ENCODE results near the gene PAGR1.
"Not testable (repeated sequence)": the region's sequence is repeated elsewhere in the genome, so short reads cannot be mapped to it uniquely, and the experiment has no call there.

Gene PAGR1

GRCh38 chr16:29793153-29793552 is 22.8 kb upstream of the PAGR1 start:
- DNase-seq: not testable (repeated sequence)

DNA sequence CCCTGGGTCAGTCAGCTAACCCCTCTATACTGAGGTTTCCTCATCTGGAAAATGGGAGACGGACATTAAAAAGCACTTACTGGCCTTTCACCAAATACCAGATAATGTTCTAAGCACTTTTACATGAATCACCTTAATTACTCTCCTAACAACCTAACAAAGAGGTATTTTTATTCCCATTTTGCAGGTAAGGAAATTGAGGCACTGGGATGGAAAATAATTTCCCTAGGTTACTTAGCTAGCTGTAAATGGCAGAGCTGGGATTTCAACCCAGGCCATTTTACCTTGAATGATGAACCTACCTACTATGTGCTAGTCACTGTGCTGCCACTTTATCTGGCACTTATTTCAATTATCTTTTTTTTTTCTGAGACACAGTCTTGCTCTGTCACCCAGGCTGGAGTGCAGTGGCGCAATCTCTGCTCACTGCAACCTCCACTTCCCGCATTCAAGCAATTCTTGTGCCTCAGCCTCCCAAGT is 21.7 kb upstream of the PAGR1 start:
- DNase-seq: no peak

GRCh38 chr16:29802416-29802935 is 13.5 kb upstream of the PAGR1 start:
- DNase-seq: no peak

DNA sequence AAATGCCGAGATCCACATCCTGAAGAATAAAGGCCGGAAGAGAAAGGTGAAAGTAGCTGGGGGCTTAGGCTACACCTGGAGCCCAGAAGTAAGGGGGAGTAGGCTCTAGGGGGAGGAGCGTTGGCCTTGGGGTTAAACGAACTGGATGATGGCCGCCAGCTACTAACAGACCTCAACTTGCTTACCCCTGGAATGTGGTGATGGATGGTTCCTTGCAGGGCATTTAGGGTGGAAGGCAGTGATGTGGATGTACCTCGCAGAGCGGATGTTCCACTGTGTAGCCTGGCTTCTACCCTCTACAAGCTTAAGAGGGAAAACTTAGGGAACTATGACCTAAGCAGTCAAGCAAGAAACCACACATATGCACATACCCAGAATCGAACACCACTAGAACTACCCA is 11.9 kb upstream of the PAGR1 start:
- DNase-seq: no peak

GRCh38 chr16:29804455-29805231 is 11.3 kb upstream of the PAGR1 start:
- DNase-seq: no peak

DNA sequence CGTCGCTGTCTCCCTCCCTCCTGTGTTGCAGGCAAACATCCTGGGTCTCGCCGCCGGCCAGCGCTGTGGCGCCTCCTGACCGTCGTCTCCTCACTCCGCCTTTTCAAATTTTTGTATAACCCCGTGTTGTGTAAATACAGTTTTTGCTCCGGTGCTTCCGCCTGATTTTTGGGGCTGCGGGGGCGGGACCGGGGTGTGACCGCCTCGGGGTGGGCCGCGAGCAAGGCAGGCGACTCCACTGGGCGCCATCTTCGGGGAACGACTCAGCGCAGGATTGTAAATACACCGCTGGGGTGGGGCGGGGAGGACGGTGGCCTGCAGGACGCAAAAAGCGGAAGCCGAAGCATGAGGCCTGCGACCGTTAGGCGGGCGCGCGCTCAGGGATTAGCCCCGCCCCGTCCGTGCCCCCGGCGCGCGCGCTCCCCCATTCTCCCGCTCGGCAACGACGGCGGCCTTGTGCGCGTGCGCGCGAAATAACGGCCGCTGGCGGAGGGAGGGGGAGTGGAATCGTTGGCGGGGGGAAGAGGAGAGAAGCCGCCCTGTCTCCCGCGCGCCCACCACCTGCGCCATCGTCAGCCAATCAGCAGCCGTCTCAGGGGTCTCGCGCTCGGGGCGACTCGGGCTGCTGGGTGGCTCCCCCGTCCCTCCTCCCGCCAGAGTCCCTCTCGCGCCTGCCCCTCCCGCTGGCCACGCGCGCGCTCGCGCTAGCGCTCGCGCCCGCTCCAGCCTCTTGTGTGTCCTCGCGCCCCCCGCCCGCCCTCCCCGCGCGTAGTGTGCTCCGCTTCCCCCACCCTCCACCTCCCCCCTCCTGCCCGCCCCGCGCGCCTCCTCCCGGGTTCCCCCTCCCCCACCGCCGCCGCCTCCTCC is 10.5 kb upstream of the PAGR1 start:
- DNase-seq: peak; percentile 97

DNA sequence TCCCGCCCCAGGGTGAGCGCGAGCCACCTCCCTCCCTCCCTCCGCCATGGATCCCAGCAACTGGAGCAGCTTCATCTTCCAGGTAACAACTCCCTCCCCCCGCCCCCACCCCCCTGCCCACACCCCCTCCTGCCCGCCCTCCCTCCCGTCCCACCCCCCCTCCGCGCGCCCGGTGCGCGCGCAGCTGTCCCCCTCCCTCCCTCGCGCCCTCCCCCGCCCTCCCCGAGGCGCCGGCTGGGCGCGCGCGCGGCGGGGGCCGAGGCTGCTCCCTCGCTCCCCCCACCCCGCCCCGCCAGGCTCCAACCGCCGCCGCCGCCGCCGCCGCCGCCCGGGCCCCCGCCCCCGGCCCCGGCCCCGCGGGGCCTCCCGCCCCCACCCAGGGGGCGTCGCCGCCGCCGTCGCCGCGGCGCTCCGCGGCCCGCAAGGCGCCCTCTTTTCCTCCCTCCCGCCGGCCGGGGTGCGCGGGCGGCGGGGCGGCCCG is 9.8 kb upstream of the PAGR1 start, which contains the start of gene MAZ:
Gene MAZ (plus strand): TSS at position 431 of the 481 bp plus-strand sequence. CDS start 173 bp downstream, outside the sequence.
- peak; percentile 61 for DNase-seq

DNA sequence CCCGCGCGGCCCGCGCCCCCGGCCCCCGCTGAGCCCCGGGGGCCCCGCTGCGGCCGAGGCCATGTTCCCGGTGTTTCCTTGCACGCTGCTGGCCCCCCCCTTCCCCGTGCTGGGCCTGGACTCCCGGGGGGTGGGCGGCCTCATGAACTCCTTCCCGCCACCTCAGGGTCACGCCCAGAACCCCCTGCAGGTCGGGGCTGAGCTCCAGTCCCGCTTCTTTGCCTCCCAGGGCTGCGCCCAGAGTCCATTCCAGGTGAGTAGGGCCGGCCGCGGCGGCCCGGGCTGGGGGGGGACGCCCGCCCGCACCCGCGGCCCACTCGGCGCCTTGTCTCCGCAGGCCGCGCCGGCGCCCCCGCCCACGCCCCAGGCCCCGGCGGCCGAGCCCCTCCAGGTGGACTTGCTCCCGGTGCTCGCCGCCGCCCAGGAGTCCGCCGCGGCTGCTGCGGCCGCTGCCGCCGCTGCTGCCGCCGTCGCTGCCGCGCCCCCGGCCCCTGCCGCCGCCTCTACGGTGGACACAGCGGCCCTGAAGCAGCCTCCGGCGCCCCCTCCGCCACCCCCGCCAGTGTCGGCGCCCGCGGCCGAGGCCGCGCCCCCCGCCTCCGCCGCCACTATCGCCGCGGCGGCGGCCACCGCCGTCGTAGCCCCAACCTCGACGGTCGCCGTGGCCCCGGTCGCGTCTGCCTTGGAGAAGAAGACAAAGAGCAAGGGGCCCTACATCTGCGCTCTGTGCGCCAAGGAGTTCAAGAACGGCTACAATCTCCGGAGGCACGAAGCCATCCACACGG is 9.1 kb upstream of the PAGR1 start:
- DNase-seq: no peak

DNA sequence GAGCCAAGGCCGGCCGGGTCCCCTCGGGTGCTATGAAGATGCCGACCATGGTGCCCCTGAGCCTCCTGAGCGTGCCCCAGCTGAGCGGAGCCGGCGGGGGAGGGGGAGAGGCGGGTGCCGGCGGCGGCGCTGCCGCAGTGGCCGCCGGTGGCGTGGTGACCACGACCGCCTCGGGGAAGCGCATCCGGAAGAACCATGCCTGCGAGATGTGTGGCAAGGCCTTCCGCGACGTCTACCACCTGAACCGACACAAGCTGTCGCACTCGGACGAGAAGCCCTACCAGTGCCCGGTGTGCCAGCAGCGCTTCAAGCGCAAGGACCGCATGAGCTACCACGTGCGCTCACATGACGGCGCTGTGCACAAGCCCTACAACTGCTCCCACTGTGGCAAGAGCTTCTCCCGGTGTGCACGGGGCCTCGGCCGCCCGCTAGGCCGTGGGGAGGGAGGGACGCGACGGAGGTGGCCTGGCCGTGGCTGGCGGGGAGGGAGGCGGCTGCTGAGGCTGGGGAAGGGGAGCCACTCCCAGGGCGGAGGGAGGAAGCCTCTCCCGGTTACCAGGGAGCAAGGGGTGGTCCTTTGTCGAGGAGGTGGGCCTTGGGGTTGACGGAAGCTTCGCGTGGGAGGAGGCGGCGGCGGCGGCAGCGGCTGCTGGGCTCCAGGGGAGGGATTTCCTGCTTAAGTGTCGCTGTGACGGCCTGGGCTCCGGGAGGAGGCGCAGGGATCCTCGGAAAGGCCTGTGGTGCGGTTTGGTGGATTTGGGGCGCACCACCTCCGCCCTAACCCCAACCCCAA is 8.3 kb upstream of the PAGR1 start:
- DNase-seq: peak; percentile 78

DNA sequence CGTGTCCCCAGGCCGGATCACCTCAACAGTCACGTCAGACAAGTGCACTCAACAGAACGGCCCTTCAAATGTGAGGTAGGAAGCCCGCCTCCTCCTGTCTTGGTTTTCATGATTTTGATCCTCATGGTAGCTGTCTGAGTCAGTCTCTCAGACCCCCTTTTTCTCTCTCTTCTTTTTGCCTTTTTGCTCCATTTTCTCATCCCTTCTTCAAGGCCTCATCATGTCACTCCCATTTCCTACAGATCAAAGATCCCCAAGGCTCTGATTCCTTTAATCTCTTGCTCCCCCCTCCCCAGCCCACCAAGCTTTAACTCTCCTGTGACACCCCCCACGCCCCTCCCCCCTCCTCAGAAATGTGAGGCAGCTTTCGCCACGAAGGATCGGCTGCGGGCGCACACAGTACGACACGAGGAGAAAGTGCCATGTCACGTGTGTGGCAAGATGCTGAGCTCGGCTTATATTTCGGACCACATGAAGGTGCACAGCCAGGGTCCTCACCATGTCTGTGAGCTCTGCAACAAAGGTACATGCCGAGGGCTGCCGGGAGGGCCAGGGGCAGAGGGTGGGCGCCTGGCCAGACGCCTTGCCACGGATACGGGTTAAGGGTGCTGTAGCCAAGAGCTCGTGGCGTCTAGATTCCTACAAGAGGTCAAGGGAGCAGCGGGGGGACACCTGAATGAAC is 7.6 kb upstream of the PAGR1 start:
- DNase-seq: no peak

- DNase-seq: no peak
Measured at GRCh38 chr16:29809031-29809747, 6.8 kb upstream of the PAGR1 start.

- DNase-seq: no peak
Measured at GRCh38 chr16:29809850-29810698, 5.9 kb upstream of the PAGR1 start.

DNA sequence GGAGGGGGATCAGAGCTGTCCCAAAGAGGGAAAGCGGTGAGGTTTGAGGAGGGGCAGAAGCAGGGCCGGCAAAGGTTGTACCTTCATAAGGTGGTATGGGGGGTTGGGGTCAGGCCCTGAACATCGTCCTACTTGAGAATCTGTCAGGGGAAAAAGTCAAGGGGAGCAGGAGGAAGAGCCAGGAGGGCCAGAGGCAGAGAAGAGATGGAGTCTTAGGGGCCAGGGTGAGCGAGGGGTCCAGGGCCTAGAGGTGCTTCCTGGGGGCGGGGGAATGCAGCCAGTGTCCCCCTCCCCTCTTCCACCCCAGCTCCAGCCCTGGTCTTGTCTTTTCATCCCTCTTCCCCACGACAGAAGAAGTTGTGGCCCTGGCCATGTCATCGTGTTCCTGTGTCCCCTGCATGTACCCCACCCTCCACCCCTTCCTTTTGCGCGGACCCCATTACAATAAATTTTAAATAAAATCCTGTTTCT is 5.2 kb upstream of the PAGR1 start:
- DNase-seq: no peak

DNA sequence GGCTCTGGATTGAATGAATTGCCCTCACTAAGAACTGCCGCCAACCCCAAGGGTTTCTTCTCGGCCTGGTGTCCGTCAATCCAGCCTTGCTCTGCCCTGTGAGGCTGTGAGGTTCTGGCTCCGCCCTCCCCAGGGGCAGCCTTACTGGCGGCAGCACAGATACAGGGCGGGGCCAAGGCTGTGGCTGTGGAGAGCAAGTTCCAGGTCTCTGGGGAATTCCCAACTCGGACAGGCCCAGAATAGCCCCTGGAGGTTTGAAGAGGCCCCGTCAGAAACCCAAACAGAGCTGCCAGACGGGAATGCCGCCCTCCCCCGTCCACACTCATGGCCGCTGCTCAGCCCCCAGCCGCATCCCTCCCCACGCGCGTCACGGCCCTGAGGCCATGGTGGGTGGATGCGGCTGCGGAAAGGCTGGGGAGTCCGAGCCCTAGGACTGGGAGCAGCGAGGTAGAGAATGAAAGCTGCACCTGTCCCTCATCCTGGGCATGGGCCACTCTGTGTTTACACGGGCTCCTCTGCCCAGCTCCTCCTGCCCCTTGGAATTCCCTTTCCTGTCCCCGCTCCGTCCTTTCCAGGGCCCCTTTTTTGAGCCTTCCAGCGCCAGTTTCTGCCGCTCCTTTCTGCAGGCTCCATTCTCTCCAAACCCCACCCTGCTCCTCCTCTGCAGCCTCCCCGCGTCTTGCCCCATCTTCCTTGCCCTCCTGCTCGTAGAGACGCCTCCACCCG is 4.6 kb upstream of the PAGR1 start:
- peak; percentile 44 for DNase-seq

DNA sequence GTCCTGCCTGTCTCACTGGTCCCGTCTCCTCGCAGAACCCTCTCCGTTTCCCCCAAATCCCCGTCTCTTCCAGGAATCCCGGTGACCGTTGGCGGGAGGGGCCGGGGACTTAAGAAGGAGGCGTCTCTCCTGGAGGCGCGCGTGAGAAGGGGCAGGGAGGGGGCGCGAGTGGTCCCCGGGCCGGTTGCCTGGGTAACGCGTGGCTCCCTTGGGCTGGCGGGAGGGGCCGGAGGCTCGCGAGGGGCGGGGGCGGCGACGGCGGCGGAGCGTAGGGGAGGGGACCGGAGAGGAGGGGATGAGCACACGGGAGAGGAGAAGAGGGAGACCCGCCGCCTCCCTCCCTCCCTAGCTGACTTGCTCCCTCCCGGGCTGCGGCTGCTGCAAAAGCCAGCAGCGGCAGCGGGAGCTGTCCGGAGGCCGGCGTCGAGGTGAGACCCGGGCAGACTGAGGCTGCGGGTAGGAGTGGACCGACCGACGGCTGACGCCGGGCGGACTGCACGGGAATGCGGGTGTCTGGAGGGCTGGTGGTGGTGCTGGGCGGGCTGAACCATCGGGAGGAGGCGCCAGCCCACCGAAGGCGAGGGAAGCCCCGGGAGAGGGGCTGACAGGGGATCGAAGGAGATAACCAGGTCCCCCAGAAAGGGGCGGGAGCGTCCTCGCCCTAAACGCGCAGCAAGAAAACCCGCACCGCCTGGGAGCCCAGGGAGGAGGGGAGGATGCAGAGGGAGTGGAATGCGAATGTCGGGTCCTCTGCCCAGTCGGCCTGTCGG is 3.9 kb upstream of the PAGR1 start, which contains the start of gene PRRT2:
Gene PRRT2 (plus strand): TSS at position 298 of the 770 bp plus-strand sequence. CDS start 862 bp downstream, outside the sequence.
- DNase-seq: no peak

DNA sequence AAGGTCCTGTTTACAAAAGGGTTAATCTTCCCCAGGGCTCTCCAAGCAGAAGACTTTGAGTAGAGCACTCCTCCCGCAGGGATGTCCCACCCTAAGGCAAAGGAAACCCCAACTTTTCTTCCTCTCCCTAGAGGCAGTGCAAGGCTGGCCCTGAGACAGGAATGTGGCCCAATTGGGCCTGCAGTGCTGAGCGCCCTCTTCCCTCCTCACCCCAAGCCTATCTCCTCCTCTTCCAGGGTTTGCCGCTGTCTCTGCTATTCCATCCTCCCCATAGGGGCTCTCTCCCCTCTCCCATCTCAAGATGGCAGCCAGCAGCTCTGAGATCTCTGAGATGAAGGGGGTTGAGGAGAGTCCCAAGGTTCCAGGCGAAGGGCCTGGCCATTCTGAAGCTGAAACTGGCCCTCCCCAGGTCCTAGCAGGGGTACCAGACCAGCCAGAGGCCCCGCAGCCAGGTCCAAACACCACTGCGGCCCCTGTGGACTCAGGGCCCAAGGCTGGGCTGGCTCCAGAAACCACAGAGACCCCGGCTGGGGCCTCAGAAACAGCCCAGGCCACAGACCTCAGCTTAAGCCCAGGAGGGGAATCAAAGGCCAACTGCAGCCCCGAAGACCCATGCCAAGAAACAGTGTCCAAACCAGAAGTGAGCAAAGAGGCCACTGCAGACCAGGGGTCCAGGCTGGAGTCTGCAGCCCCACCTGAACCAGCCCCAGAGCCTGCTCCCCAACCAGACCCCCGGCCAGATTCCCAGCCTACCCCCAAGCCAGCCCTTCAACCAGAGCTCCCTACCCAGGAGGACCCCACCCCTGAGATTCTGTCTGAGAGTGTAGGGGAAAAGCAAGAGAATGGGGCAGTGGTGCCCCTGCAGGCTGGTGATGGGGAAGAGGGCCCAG is 3.0 kb upstream of the PAGR1 start:
- DNase-seq: no peak
